Endothelial cell (in vitro differentiated cells): Measurements from ENCODE around the gene HDAC7. TPM values are rescaled to one million over a fixed set of nuclear protein-coding genes. Genes with fewer than 3 reads are reported as not detected.

Experiments used
- DNase-seq: peaks from one replicate; pipeline ENCODE4 v3.0.0; 2021; ENCODE audit warnings: low spot score
- H3K27ac Mint-ChIP-seq: one replicate; pipeline ENCODE4 v1.8.0; 2021; ENCODE audit warnings: mixed read lengths, inconsistent platforms; ENCODE audit not compliant: unreplicated experiment
- H3K27me3 Mint-ChIP-seq: one replicate; pipeline ENCODE4 v1.8.0; 2021; ENCODE audit warnings: mild to moderate bottlenecking, moderate library complexity, mixed read lengths, inconsistent platforms; ENCODE audit not compliant: unreplicated experiment
- H3K36me3 Mint-ChIP-seq: one replicate; pipeline ENCODE4 v1.8.0; 2021; ENCODE audit warnings: mild to moderate bottlenecking, low read depth, mixed read lengths, inconsistent platforms; ENCODE audit not compliant: unreplicated experiment
- H3K4me1 Mint-ChIP-seq: one replicate; pipeline ENCODE4 v1.8.0; 2021; ENCODE audit warnings: mild to moderate bottlenecking, mixed read lengths, inconsistent platforms; ENCODE audit not compliant: unreplicated experiment
- H3K4me3 Mint-ChIP-seq: one replicate; pipeline ENCODE4 v1.8.0; 2021; ENCODE audit warnings: mild to moderate bottlenecking, mixed read lengths, inconsistent platforms; ENCODE audit not compliant: unreplicated experiment
- H3K9me3 Mint-ChIP-seq: one replicate; pipeline ENCODE4 v1.8.0; 2021; ENCODE audit warnings: mixed read lengths, inconsistent platforms; ENCODE audit not compliant: unreplicated experiment
- CTCF ChIP-seq: fragments of 200-600 bp; sonication (generic); IDR thresholded peaks from one replicate; pipeline ENCODE4 v1.5.0; 2021; ENCODE audit warnings: antibody characterized with exemption; ENCODE audit not compliant: unreplicated experiment
- total RNA-seq: library from RNA; stranded (reverse); fragmentation: NEBNext Ultra II Directional; extraction: Animal tissue kit (Norgen Biotek cat#: 25700); gene quantifications from one replicate; pipeline ENCODE4 v1.2.1, GENCODE V29; 2021; ENCODE audit not compliant: unreplicated experiment

HDAC7 gene
- total RNA-seq, 1 donor from 2014 or later: 387 TPM

GRCh38 chr12:47783821-47784819 is 35.6 kb downstream of the HDAC7 start:
- DNase-seq: no peak
- Mint-ChIP-seq H3K27me3 (peaks cover 42% of the 10 kb centered on the region), H3K27ac (peak overlapping the region; percentile 42), H3K36me3 (peaks cover 57% of the 10 kb centered on the region), H3K4me1 (peaks cover 14% of the 10 kb centered on the region), H3K9me3 (no peaks in the 10 kb centered on the region), H3K4me3 (no peak overlapping the region)
- TF ChIP-seq CTCF: no peak

DNA sequence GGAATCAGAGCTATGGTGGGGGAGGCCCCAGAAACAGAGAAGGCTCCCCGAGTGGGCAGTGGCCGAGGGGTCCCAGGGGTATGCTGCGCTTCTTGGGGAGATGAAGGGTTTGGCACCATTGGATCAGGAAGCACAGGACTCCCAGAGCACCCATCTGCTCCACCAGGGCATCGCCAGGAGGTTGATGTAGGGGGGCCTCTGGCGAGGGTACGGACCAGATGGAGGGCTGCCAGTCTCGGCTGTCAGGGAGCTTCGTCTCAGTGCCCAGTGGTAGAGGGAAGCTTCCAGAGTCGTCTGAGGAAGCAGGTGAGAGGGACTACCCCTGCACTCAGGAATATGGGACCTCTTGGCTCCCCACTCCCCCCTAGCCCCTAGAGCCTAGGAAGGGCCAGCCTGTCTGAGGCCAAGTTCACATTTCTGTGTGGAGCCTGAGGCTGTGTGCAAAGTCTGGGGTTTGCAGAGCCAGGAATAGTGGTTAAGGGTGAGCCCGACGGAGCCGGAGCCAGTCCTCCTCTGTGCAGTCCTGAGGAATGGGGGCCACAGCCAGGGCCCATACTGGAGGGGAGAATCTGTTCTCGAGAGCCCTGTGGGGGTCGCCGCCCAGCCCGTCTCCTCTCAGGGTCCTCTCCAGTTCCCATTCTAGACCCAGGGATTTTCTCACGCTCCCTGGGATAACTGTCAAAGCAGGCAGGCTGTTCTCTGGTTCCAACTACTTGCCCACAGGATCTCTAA is 36.5 kb downstream of the HDAC7 start:
- H3K27ac Mint-ChIP-seq: peak overlapping the region; percentile 92
- H3K9me3 Mint-ChIP-seq: no peaks in the 10 kb centered on the region
- peaks cover 40% of the 10 kb centered on the region for H3K27me3 Mint-ChIP-seq
- peaks cover 49% of the 10 kb centered on the region for H3K36me3 Mint-ChIP-seq
- DNase-seq: no peak
- no peak for TF ChIP-seq CTCF
- peaks cover 22% of the 10 kb centered on the region for H3K4me1 Mint-ChIP-seq
- peak overlapping the region; percentile 86 for H3K4me3 Mint-ChIP-seq

DNA sequence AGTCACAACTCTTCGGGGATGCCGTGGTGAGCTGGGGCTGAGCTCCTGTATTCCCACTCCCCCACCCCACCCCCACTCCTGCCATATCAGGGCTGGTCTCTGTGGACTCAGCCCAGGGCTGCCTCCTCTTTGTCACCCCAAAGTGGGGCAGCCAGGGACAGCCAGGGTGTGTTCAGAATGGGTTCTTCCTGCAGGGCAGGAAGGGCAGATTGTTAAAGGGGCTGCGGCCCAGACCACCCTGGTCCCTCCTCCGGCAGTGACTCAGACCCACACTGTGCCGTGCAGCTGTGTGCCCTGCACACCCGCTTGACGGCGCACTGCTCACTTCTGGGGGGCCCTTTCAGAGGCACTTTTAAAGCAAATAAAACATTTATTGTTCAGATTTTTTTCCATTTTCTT is 37.3 kb downstream of the HDAC7 start:
- H3K4me3 Mint-ChIP-seq: peak overlapping the region; percentile 86
- peaks cover 30% of the 10 kb centered on the region for H3K4me1 Mint-ChIP-seq
- H3K36me3 Mint-ChIP-seq: peaks cover 45% of the 10 kb centered on the region
- H3K9me3 Mint-ChIP-seq: no peaks in the 10 kb centered on the region
- TF ChIP-seq CTCF: no peak
- peaks cover 45% of the 10 kb centered on the region for H3K27me3 Mint-ChIP-seq
- peak overlapping the region; percentile 92 for H3K27ac Mint-ChIP-seq
- DNase-seq: no peak

- Mint-ChIP-seq H3K27ac (peak overlapping the region; percentile 81), H3K4me3 (peak overlapping the region; percentile 56), H3K9me3 (no peaks in the 10 kb centered on the region), H3K4me1 (peaks cover 36% of the 10 kb centered on the region), H3K27me3 (peaks cover 45% of the 10 kb centered on the region), H3K36me3 (peaks cover 39% of the 10 kb centered on the region)
- DNase-seq: no peak
- no peak for TF ChIP-seq CTCF
These were observed 38.0 kb downstream of the HDAC7 start for GRCh38 chr12:47781479-47782371.
